ENCODE measurements around the gene TOB1.

Gene TOB1

GRCh38 chr17:50840311-50840851 is 25.8 kb downstream of the TOB1 start:
- Histone ChIP-seq H3K4me2 (no peak overlapping the region), H3K4me1 (peaks cover 0 to 9% (median 2%) of the 10 kb centered on the region in 10 experiments; a peak in 5 of 20 replicates), H3K27me3 (no peaks in the 10 kb centered on the region), H3K9ac (no peak overlapping the region), H3K27ac (no peak overlapping the region), H4K20me1 (no peaks in the 10 kb centered on the region), H3K9me3 (replicated peaks in 1 of 11) (no peaks in the 10 kb centered on the region), H3K36me3 (no peaks in the 10 kb centered on the region), H3K4me3 (no peak overlapping the region)
- no peak for TF ChIP-seq Cebpa-rat (IDR thresholded peaks at IDR 0.05)

- Histone ChIP-seq H3K9me3 (replicated peaks in 1 of 11) (no peaks in the 10 kb centered on the region), H3K27me3 (no peaks in the 10 kb centered on the region), H3K4me3 (no peak overlapping the region), H3K36me3 (no peaks in the 10 kb centered on the region), H3K4me2 (no peak overlapping the region), H3K27ac (no peak overlapping the region), H3K4me1 (peaks cover 0 to 5% (median 0%) of the 10 kb centered on the region in 10 experiments; a peak in 2 of 20 replicates), H4K20me1 (no peaks in the 10 kb centered on the region), H3K9ac (no peak overlapping the region)
- TF ChIP-seq Cebpa-rat (IDR thresholded peaks at IDR 0.05): no peak
Observed at GRCh38 chr17:50839591-50840310, 26.4 kb downstream of the TOB1 start.

DNA sequence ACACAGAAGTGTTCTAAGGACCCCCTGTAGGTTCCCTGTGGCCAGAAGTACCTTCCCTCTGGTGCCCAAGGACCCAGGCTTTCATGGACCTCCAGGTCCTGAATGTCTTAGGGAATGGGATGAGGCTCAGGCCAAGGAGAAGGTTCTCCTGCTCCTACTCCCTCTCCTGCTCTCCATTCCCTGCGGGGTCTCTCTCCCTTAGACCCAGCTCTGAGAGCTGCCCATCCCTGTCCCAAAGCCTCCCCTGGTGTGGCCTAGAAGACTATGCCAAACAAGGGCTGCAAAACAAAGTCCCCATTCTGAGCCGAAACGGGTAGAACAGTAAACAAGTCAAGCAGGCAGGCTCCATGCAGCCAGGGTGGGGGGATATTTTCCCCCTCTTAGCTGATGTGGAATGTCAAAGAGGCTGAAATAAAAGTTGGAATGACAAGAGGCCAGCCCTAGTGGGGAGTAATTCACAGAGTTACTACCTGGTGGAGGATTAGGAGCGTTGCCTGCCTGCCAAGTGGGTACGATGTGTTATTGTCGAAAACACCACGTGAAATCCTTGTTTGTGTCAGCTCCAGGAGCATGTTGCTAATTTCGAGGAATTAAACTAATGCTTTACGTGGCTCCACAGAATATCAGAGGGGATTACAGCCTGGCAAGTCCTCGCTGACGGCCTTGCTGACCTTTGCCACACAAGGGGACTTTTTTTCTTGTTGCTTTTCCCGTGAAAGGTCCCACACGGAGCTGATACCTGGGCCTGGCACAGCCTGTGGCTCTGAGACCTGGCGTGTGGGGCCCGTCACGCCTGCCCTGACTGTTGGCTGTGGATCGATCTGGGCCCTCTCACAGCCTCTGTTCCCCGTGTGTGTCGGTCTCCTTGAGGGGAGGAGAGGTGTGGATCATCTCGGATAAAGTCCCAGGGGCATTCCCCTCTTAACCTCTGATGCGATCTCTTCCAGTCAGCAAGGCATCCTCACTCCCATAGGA is 27.9 kb downstream of the TOB1 start:
- H3K4me1 ChIP-seq: peaks cover 0 to 5% (median 0%) of the 10 kb centered on the region in 10 experiments; a peak in 2 of 20 replicates
- no peak overlapping the region for H3K4me3 ChIP-seq
- no peak overlapping the region for H3K9ac ChIP-seq
- TF ChIP-seq Cebpa-rat (IDR thresholded peaks at IDR 0.05): no peak
- no peaks in the 10 kb centered on the region for H3K9me3 ChIP-seq (replicated peaks in 1 of 11)
- no peaks in the 10 kb centered on the region for H3K27me3 ChIP-seq
- no peak overlapping the region for H3K27ac ChIP-seq
- H4K20me1 ChIP-seq: no peaks in the 10 kb centered on the region
- H3K4me2 ChIP-seq: no peak overlapping the region
- no peaks in the 10 kb centered on the region for H3K36me3 ChIP-seq

- Histone ChIP-seq H3K4me1 (peaks cover 0 to 1% (median 0%) of the 10 kb centered on the region in 10 experiments; a peak in 2 of 20 replicates), H4K20me1 (no peaks in the 10 kb centered on the region), H3K27ac (no peak overlapping the region), H3K4me3 (no peak overlapping the region), H3K9ac (no peak overlapping the region), H3K27me3 (no peaks in the 10 kb centered on the region), H3K36me3 (no peaks in the 10 kb centered on the region), H3K4me2 (no peak overlapping the region), H3K9me3 (replicated peaks in 1 of 11) (no peaks in the 10 kb centered on the region)
- TF ChIP-seq Cebpa-rat (IDR thresholded peaks at IDR 0.05): no peak
Observed at GRCh38 chr17:50837286-50837979, 28.7 kb downstream of the TOB1 start.

- Histone ChIP-seq H4K20me1 (no peaks in the 10 kb centered on the region), H3K4me1 (no peaks in the 10 kb centered on the region; a peak in 1 of 20 replicates), H3K4me3 (no peak overlapping the region), H3K36me3 (no peaks in the 10 kb centered on the region), H3K27ac (no peak overlapping the region), H3K27me3 (no peaks in the 10 kb centered on the region), H3K9me3 (replicated peaks in 1 of 11) (no peaks in the 10 kb centered on the region), H3K9ac (no peak overlapping the region), H3K4me2 (no peak overlapping the region)
- TF ChIP-seq Cebpa-rat (IDR thresholded peaks at IDR 0.05): no peak
Observed at GRCh38 chr17:50836826-50837225, 29.3 kb downstream of the TOB1 start.

GRCh38 chr17:50835301-50836234 is 30.6 kb downstream of the TOB1 start, which contains the start of gene WFIKKN2:
Gene WFIKKN2, plus strand, starts transcription at chr17:50835586. Its CDS starts 352 bp downstream, at chr17:50835938.
- Histone ChIP-seq H3K27ac (no peak within 1 kb of the TSS), H3K27me3 (peaks cover 0 to 3% (median 0%) of the 10 kb centered on the region in 11 experiments; a peak in 1 of 22 replicates), H3K9me3 (replicated peaks in 1 of 11) (no peaks in the 10 kb centered on the region), H3K4me3 (no peak within 1 kb of the TSS), H3K4me2 (0 out of 22 replicates have a peak within 1 kb of the TSS, but pooled peaks of 1 of the 11 experiments have one; percentile 11), H4K20me1 (no peaks in the 10 kb centered on the region), H3K9ac (no peak within 1 kb of the TSS), H3K36me3 (no peaks in the 10 kb centered on the region), H3K4me1 (no peaks in the 10 kb centered on the region)
- no peak for TF ChIP-seq Cebpa-rat (IDR thresholded peaks at IDR 0.05)

DNA sequence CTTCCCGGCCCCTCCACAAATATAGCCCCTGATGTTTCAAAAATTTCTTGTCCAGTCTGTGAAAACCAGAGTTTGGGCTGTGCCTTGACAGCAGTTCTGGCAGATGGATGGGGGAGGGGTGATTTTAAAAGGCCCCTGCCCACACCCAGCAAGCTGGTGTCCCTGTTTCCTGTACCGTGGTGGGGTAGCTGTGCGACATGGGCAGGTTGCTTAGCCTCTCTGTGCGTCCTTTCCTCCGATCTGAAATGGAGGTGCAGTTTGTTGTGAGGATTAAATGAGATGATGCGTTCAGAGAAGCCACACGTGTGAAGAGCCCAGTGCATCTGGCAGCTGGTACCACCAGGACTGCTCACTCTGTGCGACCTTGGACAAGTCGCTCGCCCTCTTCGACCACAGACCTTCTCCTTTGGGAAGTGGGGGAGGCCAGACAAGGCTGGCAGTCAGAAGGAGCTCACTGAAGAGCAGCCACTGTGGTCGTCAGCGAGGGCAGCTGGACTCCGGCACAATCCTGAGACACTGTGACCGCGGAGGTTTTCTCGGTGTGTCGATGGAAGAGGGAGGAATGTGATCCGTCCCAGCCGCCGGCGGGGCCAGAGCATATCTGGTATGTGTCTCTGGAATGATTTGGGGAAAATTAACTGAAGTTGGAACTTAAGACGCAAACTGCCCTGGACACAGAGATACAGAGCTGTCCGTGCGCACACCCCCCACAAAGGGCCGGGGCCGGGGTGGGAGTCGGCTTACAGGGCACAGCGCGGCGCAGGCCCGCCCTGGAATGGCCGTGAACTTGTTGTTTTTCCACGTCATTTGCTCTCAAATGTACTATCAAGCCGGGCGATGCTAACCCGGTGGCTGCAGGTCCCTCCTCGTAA is 31.5 kb downstream of the TOB1 start:
- no peak for TF ChIP-seq Cebpa-rat (IDR thresholded peaks at IDR 0.05)
- Histone ChIP-seq H3K9ac (no peak overlapping the region), H3K4me1 (peaks cover 0 to 3% (median 0%) of the 10 kb centered on the region in 10 experiments; a peak in 5 of 20 replicates), H3K27ac (no peak overlapping the region), H4K20me1 (no peaks in the 10 kb centered on the region), H3K4me2 (0 out of 22 replicates have a peak overlapping the region, but pooled peaks of 1 of the 11 experiments have one; percentile 11), H3K9me3 (replicated peaks in 1 of 11) (no peaks in the 10 kb centered on the region), H3K36me3 (no peaks in the 10 kb centered on the region), H3K27me3 (peaks cover 0 to 12% (median 8%) of the 10 kb centered on the region in 11 experiments; a peak in 16 of 22 replicates), H3K4me3 (no peak overlapping the region)
